ENCODE measurements around the gene FAM98B. TPM values are rescaled to one million over a fixed set of nuclear protein-coding genes. Genes with fewer than 3 reads are reported as not detected.

The FAM98B gene
- total and polyA plus RNA-seq, 2 of the 13 experiments (the other 11 are each of a cell fraction or from before 2014, with no cell fraction given), result 3.7 to 4.7 TPM

DNA sequence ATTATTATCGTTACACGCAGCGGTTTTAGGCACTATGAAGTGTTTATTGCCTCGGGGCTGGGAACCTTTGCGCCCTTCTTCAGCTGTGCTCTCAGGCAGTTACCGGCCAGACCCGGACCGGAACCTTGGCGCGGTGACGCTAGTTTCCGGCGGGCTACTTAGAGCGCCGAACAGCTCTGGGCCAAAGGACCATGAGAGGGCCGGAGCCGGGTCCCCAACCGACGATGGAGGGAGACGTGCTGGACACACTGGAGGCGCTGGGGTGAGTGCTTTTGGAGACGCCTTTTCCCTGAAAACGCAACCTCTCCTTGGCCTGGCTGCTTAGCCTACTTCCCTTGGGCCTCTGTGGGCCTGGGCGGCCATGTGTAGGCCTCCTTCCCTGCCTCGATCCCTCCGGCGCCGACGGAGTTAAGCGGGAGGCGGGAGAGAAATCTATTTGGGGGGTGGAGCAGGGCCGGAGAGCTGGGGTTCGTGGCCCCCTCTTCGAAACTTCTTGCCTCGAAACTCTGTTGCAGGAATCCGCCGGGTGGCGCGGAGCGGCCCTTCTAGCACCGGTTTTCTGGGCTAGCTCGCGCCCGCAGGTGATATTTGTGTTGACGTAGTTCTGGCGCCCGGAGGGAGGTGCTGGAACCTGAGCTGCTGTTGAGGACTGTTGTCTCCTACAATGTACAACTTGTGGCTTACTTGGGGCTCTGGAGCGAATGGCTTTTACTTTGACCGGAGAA lies at the start of gene FAM98B (continued):
- TF ChIP-seq, protein P1, sequence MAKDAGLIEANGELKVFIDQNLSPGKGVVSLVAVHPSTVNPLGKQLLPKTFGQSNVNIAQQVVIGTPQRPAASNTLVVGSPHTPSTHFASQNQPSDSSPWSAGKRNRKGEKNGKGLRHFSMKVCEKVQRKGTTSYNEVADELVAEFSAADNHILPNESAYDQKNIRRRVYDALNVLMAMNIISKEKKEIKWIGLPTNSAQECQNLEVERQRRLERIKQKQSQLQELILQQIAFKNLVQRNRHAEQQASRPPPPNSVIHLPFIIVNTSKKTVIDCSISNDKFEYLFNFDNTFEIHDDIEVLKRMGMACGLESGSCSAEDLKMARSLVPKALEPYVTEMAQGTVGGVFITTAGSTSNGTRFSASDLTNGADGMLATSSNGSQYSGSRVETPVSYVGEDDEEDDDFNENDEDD (CRISPR knock-in tag; IDR thresholded peaks at IDR 0.05; ENCODE audit: borderline replicate concordance), result peak; percentile 75
- no peak for TF ChIP-seq ZNF569 (CRISPR knock-in tag; IDR thresholded peaks at IDR 0.05; ENCODE audit: borderline replicate concordance)
- TF ChIP-seq ZBTB7A (CRISPR knock-in tag; IDR thresholded peaks at IDR 0.05), result no peak
- TF ChIP-seq KLF16 (CRISPR knock-in tag; IDR thresholded peaks at IDR 0.05), result peak in 1 of 2 experiments; percentile 84; a peak in 2 of 4 replicates
- TF ChIP-seq ZNF746 (CRISPR knock-in tag; IDR thresholded peaks at IDR 0.05), result peak; percentile 84
- TF ChIP-seq BORCS8-MEF2B (CRISPR knock-in tag; IDR thresholded peaks at IDR 0.05), result peak; percentile 93
- TF ChIP-seq ISL2 (CRISPR knock-in tag; IDR thresholded peaks at IDR 0.05), result peak; percentile 68; the same call in 1 of the 2 replicates
- TF ChIP-seq ZNF234 (CRISPR knock-in tag; conservative IDR thresholded peaks at IDR 0.05), result no peak
- no peak for TF ChIP-seq IKZF1 (IDR thresholded peaks at IDR 0.05)
- TF ChIP-seq, protein P2, sequence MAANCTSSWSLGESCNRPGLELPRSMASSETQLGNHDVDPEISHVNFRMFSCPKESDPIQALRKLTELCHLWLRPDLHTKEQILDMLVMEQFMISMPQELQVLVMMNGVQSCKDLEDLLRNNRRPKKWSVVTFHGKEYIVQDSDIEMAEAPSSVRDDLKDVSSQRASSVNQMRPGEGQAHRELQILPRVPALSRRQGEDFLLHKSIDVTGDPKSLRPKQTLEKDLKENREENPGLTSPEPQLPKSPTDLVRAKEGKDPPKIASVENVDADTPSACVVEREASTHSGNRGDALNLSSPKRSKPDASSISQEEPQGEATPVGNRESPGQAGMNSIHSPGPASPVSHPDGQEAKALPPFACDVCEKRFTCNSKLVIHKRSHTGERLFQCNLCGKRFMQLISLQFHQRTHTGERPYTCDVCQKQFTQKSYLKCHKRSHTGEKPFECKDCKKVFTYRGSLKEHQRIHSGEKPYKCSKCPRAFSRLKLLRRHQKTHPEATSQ (CRISPR knock-in tag; IDR thresholded peaks at IDR 0.05; ENCODE audit: borderline replicate concordance), result peak; percentile 85; the same call in 1 of the 2 replicates
- no peak; the same call in 1 of the 2 replicates for TF ChIP-seq ZNF329 (CRISPR knock-in tag; IDR thresholded peaks at IDR 0.05; ENCODE audit: low read depth)
- 0 out of 2 replicates have a peak, but pooled peaks have one; percentile 27 for TF ChIP-seq ZNF629 (CRISPR knock-in tag; conservative IDR thresholded peaks at IDR 0.05)
- no peak for TF ChIP-seq ZNF143 (CRISPR knock-in tag; IDR thresholded peaks at IDR 0.05)
- TF ChIP-seq ZNF207 (IDR thresholded peaks at IDR 0.05; ENCODE audit: borderline replicate concordance), result no peak
- TF ChIP-seq YEATS2 (CRISPR knock-in tag; IDR thresholded peaks at IDR 0.05; ENCODE audit: borderline replicate concordance), result peak; percentile 93
- peak; percentile 65; the same call in 1 of the 2 replicates for TF ChIP-seq ZNF230 (CRISPR knock-in tag; IDR thresholded peaks at IDR 0.05)
- no peak for TF ChIP-seq JUND (CRISPR knock-in tag; IDR thresholded peaks at IDR 0.05)
- TF ChIP-seq KDM2A (CRISPR knock-in tag; IDR thresholded peaks at IDR 0.05; ENCODE audit: borderline replicate concordance, low read depth), result peak; percentile 95
- no peak for TF ChIP-seq ZNF713 (CRISPR knock-in tag; IDR thresholded peaks at IDR 0.05)
- TF ChIP-seq SOX5 (CRISPR knock-in tag; IDR thresholded peaks at IDR 0.05; ENCODE audit: borderline replicate concordance), result 0 out of 2 replicates have a peak, but pooled peaks have one; percentile 46
- TF ChIP-seq GATAD2A (CRISPR knock-in tag; IDR thresholded peaks at IDR 0.05), result peak; percentile 73
- TF ChIP-seq PAF1 (CRISPR knock-in tag; IDR thresholded peaks at IDR 0.05), result no peak
- peak; percentile 92; the same call in 1 of the 2 replicates for TF ChIP-seq ZNF33B (CRISPR knock-in tag; IDR thresholded peaks at IDR 0.05)
- TF ChIP-seq U2AF2 (IDR thresholded peaks at IDR 0.05; ENCODE audit: low read depth, low read length), result no peak
- no peak for TF ChIP-seq CHD4 (IDR thresholded peaks at IDR 0.05; ENCODE audit: borderline replicate concordance, low read length)
- TF ChIP-seq ZNF574 (CRISPR knock-in tag; IDR thresholded peaks at IDR 0.05), result peak; percentile 92
